Small intestine (tissue), 7 donors: ENCODE measurements around the gene OR2V1. TPM values are rescaled to one million over a fixed set of nuclear protein-coding genes. Genes with fewer than 3 reads are reported as not detected.
"Not testable (repeated sequence)": the region's sequence is repeated elsewhere in the genome, so short reads cannot be mapped to it uniquely, and the experiment has no call there.

Experiments
- DNase-seq, 2 donors: peaks; one replicate each; pipeline versions ENCODE4 v3.0.0 to v3.0.0-alpha.2; 2013
- FAIRE-seq: peaks from 2 replicates; lab custom pipeline; 2012; peaks lifted over from hg19 to GRCh38; lab: Jason Lieb, UNC
- H3K27ac ChIP-seq, 3 donors: one replicate each; pipeline ENCODE4 v1.5.1; 2013; ENCODE audit warnings: low read length in 2 of 3, mild to moderate bottlenecking in 2 of 3, control low read depth in 1 of 3, inconsistent platforms in 1 of 3, low read depth in 1 of 3, moderate library complexity in 1 of 3
- H3K27me3 ChIP-seq, 3 donors: one replicate each; pipeline ENCODE4 v1.6.1; 2013; ENCODE audit warnings: low read length in 3 of 3, inconsistent platforms in 1 of 3; ENCODE audit not compliant: control insufficient read depth in 3 of 3, insufficient read depth in 3 of 3
- H3K36me3 ChIP-seq, 3 donors: one replicate each; pipeline ENCODE4 v1.6.1; 2013; ENCODE audit warnings: low read length in 3 of 3, inconsistent platforms in 1 of 3, low read depth in 1 of 3, mild to moderate bottlenecking in 1 of 3, moderate library complexity in 1 of 3; ENCODE audit not compliant: control insufficient read depth in 3 of 3, insufficient read depth in 2 of 3
- H3K4me1 ChIP-seq, 3 donors: one replicate each; pipeline ENCODE4 v1.6.1; 2013; ENCODE audit warnings: low read length in 2 of 3, inconsistent platforms in 1 of 3, low read depth in 1 of 3, mild to moderate bottlenecking in 1 of 3, moderate library complexity in 1 of 3; ENCODE audit not compliant: control insufficient read depth in 3 of 3, insufficient read depth in 2 of 3
- H3K4me3 ChIP-seq, 3 donors: one replicate each; pipeline ENCODE4 v1.5.1; 2013; ENCODE audit warnings: low read length in 3 of 3, control low read depth in 1 of 3, inconsistent platforms in 1 of 3, low read depth in 1 of 3, mild to moderate bottlenecking in 1 of 3, moderate library complexity in 1 of 3
- H3K9me3 ChIP-seq, 2 donors: one replicate each; pipeline ENCODE4 v1.6.1; 2013; ENCODE audit warnings: low read depth in 1 of 2, low read length in 1 of 2; ENCODE audit not compliant: control insufficient read depth in 2 of 2, insufficient read depth in 1 of 2
- WGBS, 3 donors: extraction: QIAGEN DNeasy Blood & Tissue Kit; methylation state at CpG; one replicate each; pipeline ENCODE4 v1.1.7; 2013; 5-methylcytosine and 5-hydroxymethylcytosine counted together
- polyA plus RNA-seq, 4 donors: library from polyadenylated mRNA; stranded (reverse) in 3 of 4; unstranded in 1 of 4; fragments of 200-250 nt in 3 of 4; fragments of 120-200 nt in 1 of 4; gene quantifications; one replicate each; pipeline versions ENCODE4 v1.2.1 to v1.2.3, GENCODE V29; 2013
- donor health status: healthy with polysubstance abuse.
- donor health status: control.
- donor health status: control.
- donor health status: Bipolar disorder and iron deficiency.
- donor health status: healthy.

OR2V1 gene
- polyA plus RNA-seq, 4 donors, result not detected

- Histone ChIP-seq H3K27ac (no peak overlapping the region), H3K4me1 (no peaks in the 10 kb centered on the region), H3K9me3 (peaks cover 0 to 5% of the 10 kb centered on the region in 2 donors), H3K4me3 (no peak overlapping the region), H3K36me3 (no peaks in the 10 kb centered on the region), H3K27me3 (peaks cover 0 to 34% (median 3%) of the 10 kb centered on the region in 3 donors)
- DNase-seq (no peak), FAIRE-seq (no peak)
- 74 to 80% (median 76%) methylated on average over 4 of the region's 4 CpGs for WGBS, 3 donors
These were observed 30.7 kb upstream of the OR2V1 start for GRCh38 chr5:181161534-181162175.

- peaks cover 0 to 30% (median 3%) of the 10 kb centered on the region in 3 donors for H3K27me3 ChIP-seq
- H3K27ac ChIP-seq, H3K36me3 ChIP-seq, H3K4me1 ChIP-seq, H3K4me3 ChIP-seq, FAIRE-seq, DNase-seq, H3K9me3 ChIP-seq: not testable (repeated sequence)
- 11 to 28% (median 20%) methylated on average over 12 to 29 of the region's 48 CpGs for WGBS, 3 donors
These were observed 30.0 kb upstream of the OR2V1 start for GRCh38 chr5:181160755-181161533.

GRCh38 chr5:181160152-181160754 is 29.3 kb upstream of the OR2V1 start:
- H3K36me3 ChIP-seq, result no peaks in the 10 kb centered on the region
- H3K27me3 ChIP-seq, result peaks cover 0 to 23% (median 3%) of the 10 kb centered on the region in 3 donors
- FAIRE-seq (no peak), DNase-seq (no peak)
- 51 to 60% (median 53%) methylated on average over 18 to 21 of the region's 21 CpGs for WGBS, 3 donors
- no peaks in the 10 kb centered on the region for H3K4me1 ChIP-seq
- H3K9me3 ChIP-seq, result peaks cover 0 to 5% of the 10 kb centered on the region in 2 donors
- H3K4me3 ChIP-seq, result no peak overlapping the region
- peak overlapping the region in 2 of 3 donors; percentile 22 to 47 for H3K27ac ChIP-seq

- Histone ChIP-seq H3K36me3 (no peaks in the 10 kb centered on the region), H3K27ac (peak overlapping the region in 1 of 3 donors; percentile 47), H3K9me3 (peaks cover 0 to 3% of the 10 kb centered on the region in 2 donors), H3K4me3 (no peak overlapping the region), H3K27me3 (peaks cover 0 to 15% (median 3%) of the 10 kb centered on the region in 3 donors), H3K4me1 (no peaks in the 10 kb centered on the region)
- FAIRE-seq (no peak), DNase-seq (peak; percentile 83 to 87)
- 52 to 58% (median 56%) methylated on average over 20 of the region's 20 CpGs for WGBS, 3 donors
These were observed 28.6 kb upstream of the OR2V1 start for GRCh38 chr5:181159286-181160151.

- Histone ChIP-seq H3K9me3 (no peaks in the 10 kb centered on the region), H3K36me3 (no peaks in the 10 kb centered on the region), H3K4me1 (no peaks in the 10 kb centered on the region), H3K27me3 (peaks cover 0 to 11% (median 0%) of the 10 kb centered on the region in 3 donors), H3K27ac (no peak overlapping the region), H3K4me3 (no peak overlapping the region)
- no peak for DNase-seq
- no peak for FAIRE-seq
- 93 to 99% (median 97%) methylated on average over 3 of the region's 3 CpGs for WGBS, 3 donors
These were observed 27.9 kb upstream of the OR2V1 start for GRCh38 chr5:181158869-181159268.

- Histone ChIP-seq H3K27ac (no peak overlapping the region), H3K4me3 (no peak overlapping the region), H3K4me1 (no peaks in the 10 kb centered on the region), H3K36me3 (no peaks in the 10 kb centered on the region), H3K27me3 (peaks cover 0 to 4% (median 0%) of the 10 kb centered on the region in 3 donors), H3K9me3 (peaks cover 0 to 4% of the 10 kb centered on the region in 2 donors)
- 42 to 48% (median 48%) methylated on average over 3 of the region's 3 CpGs for WGBS, 3 donors
- no peak for FAIRE-seq
- no peak for DNase-seq
These were observed 25.8 kb upstream of the OR2V1 start for GRCh38 chr5:181156758-181157157.

GRCh38 chr5:181153814-181154213 is 22.8 kb upstream of the OR2V1 start:
- Histone ChIP-seq H3K27me3 (peaks cover 0 to 9% (median 4%) of the 10 kb centered on the region in 3 donors), H3K9me3 (peaks cover 0 to 4% of the 10 kb centered on the region in 2 donors), H3K4me1 (no peaks in the 10 kb centered on the region), H3K4me3 (no peak overlapping the region), H3K27ac (no peak overlapping the region), H3K36me3 (no peaks in the 10 kb centered on the region)
- no peak for DNase-seq
- FAIRE-seq, result no peak
- 53 to 79% (median 57%) methylated on average over 5 of the region's 5 CpGs for WGBS, 3 donors
